Prostate gland (tissue), 2 donors: Measurements from ENCODE around the gene TM4SF5.

Source experiments
- CTCF ChIP-seq, 4 experiments: fragments of 200-600 bp in 2 of 4; fragments of 450-650 bp in 2 of 4; sonication (generic) in 2 of 4; IDR thresholded peaks; 1 replicate in 3 of 4; 2 replicates in 1 of 4; pipeline ENCODE4 v1.5.1; 2016 to 2019; ENCODE audit warnings: antibody characterized with exemption in 4 of 4, mild to moderate bottlenecking in 2 of 4, moderate library complexity in 2 of 4
- POLR2A ChIP-seq: fragments of 450-650 bp; IDR thresholded peaks from one replicate; pipeline ENCODE4 v1.6.1; 2016; ENCODE audit warnings: antibody characterized with exemption, mild to moderate bottlenecking
- POLR2AphosphoS5 ChIP-seq: sonication (generic); formaldehyde crosslinking; IDR thresholded peaks from one replicate; pipeline ENCODE4 v1.6.1; 2017; ENCODE audit warnings: antibody characterized with exemption

- TF ChIP-seq POLR2A: peak; percentile 74
- peak in 1 of 4 experiments; percentile 5 for TF ChIP-seq CTCF (IDR thresholded peaks at IDR 0.05)
- TF ChIP-seq POLR2AphosphoS5: peak; percentile 13
Measured at GRCh38 chr17:4739122-4740024, 32.3 kb upstream of the TM4SF5 start, which contains the start of the genes CXCL16 and ZMYND15.
